Keratinocyte (primary cell): Measurements from ENCODE around the gene PPL. TPM values are rescaled to one million over a fixed set of nuclear protein-coding genes. Genes with fewer than 3 reads are reported as not detected.
A peak's percentile ranks its signal among the peaks of the same experiment; 100 is the strongest.

Experiments used
- DNase-seq: peaks from one replicate; pipeline ENCODE4 v3.0.0-alpha.2; 2011; ENCODE audit warnings: low read depth, missing footprints, low spot score
- FAIRE-seq: peaks from 2 replicates; lab custom pipeline; 2011; peaks lifted over from hg19 to GRCh38; lab: Jason Lieb, UNC
- H2AFZ ChIP-seq: 2 replicates; pipeline ENCODE4 v1.6.0; 2012; ENCODE audit warnings: low read length, control low read depth, inconsistent platforms; ENCODE audit not compliant: control insufficient read depth
- H3K27ac ChIP-seq: 2 replicates; pipeline ENCODE4 v1.5.1; 2011; ENCODE audit warnings: low read length; ENCODE audit not compliant: control insufficient read depth, insufficient read depth
- H3K27me3 ChIP-seq: 3 replicates; pipeline ENCODE4 v1.6.0; 2011; ENCODE audit warnings: low read length; ENCODE audit not compliant: control insufficient read depth, insufficient read depth; ENCODE audit errors: extremely low read depth
- H3K36me3 ChIP-seq, 2 experiments: 2 replicates in 1 of 2; 3 replicates in 1 of 2; pipeline ENCODE4 v1.5.1; 2011; ENCODE audit warnings: low read length in 2 of 2, mild to moderate bottlenecking in 1 of 2; ENCODE audit not compliant: control insufficient read depth in 2 of 2, insufficient read depth in 2 of 2; ENCODE audit errors: extremely low read depth in 1 of 2
- H3K4me1 ChIP-seq: 3 replicates; pipeline ENCODE4 v1.5.1; 2011; ENCODE audit warnings: low read length; ENCODE audit not compliant: control insufficient read depth, insufficient read depth; ENCODE audit errors: extremely low read depth
- H3K4me2 ChIP-seq: 3 replicates; pipeline ENCODE4 v1.6.0; 2011; ENCODE audit warnings: low read depth, low read length; ENCODE audit not compliant: control insufficient read depth, insufficient read depth; ENCODE audit errors: extremely low read depth
- H3K4me3 ChIP-seq, 3 experiments: fragments of 200-600 bp in 1 of 3; sonication (generic) in 1 of 3; 2 replicates in 2 of 3; 3 replicates in 1 of 3; pipeline ENCODE4 v1.5.1; 2011 to 2016; ENCODE audit warnings: low read length in 3 of 3, mild to moderate bottlenecking in 3 of 3, control low read depth in 2 of 3, inconsistent platforms in 1 of 3, low read depth in 1 of 3, mixed read lengths in 1 of 3, mixed run types in 1 of 3, moderate library complexity in 1 of 3; ENCODE audit not compliant: control insufficient read depth in 2 of 3, insufficient read depth in 2 of 3; ENCODE audit errors: extremely low read depth in 1 of 3
- H3K79me2 ChIP-seq: 2 replicates; pipeline ENCODE4 v1.6.0; 2012; ENCODE audit warnings: low read length; ENCODE audit not compliant: control insufficient read depth, insufficient read depth
- H3K9ac ChIP-seq: 3 replicates; pipeline ENCODE4 v1.6.0; 2011; ENCODE audit warnings: low read length; ENCODE audit not compliant: control insufficient read depth, insufficient read depth; ENCODE audit errors: extremely low read depth
- H3K9me1 ChIP-seq: 3 replicates; pipeline ENCODE4 v1.6.0; 2011; ENCODE audit warnings: low read length; ENCODE audit not compliant: control insufficient read depth, insufficient read depth; ENCODE audit errors: extremely low read depth
- H3K9me3 ChIP-seq: 2 replicates; pipeline ENCODE4 v1.5.1; 2012; ENCODE audit warnings: low read depth, low read length; ENCODE audit not compliant: control insufficient read depth
- H4K20me1 ChIP-seq: 3 replicates; pipeline ENCODE4 v1.6.0; 2011; ENCODE audit warnings: low read length; ENCODE audit not compliant: control insufficient read depth, insufficient read depth; ENCODE audit errors: extremely low read depth
- EZH2 ChIP-seq: IDR thresholded peaks from one replicate; pipeline ENCODE4 v1.6.1; 2012; ENCODE audit warnings: inconsistent platforms, mild to moderate bottlenecking, low read length, moderate library complexity
- dilution Hi-C: fragments of 300-500 bp; cut with MboI; formaldehyde crosslinking; loops from one replicate; pipeline ENCODE4 v1.7.0; 2020; ENCODE audit warnings: low sequenced_read_pairs; ENCODE audit not compliant: extremely low pct_ligation_motif_present
- polyA plus RNA-seq, 5 experiments: library from polyadenylated mRNA; depleted of rRNA in 3 of 5; stranded (reverse) in 3 of 5; stranded (forward) in 1 of 5; unstranded in 1 of 5; fragments of >200 nt; gene quantifications; 1 replicate in 1 of 5; 2 replicates in 3 of 5; 3 replicates in 1 of 5; pipeline versions ENCODE4 v1.2.1 to v1.2.3, GENCODE V29; 2011 to 2012; ENCODE audit warnings: missing spikeins in 2 of 5, low read depth in 1 of 5, low replicate concordance in 1 of 5
- TF ChIP-seq, protein P1 (sequence below), 3 experiments: IDR thresholded peaks in 1 of 3; conservative IDR thresholded peaks in 1 of 3; optimal IDR thresholded peaks in 1 of 3; 2 replicates in 2 of 3; 3 replicates in 1 of 3; pipeline versions ENCODE3 to v1.5.1; 2011; ENCODE audit warnings: low read length in 3 of 3, mild to moderate bottlenecking in 3 of 3, moderate library complexity in 2 of 3, control low read depth in 1 of 3, inconsistent platforms in 1 of 3; ENCODE audit not compliant: insufficient read depth in 2 of 3; ENCODE audit errors: extremely low read depth in 1 of 3

Gene PPL
- polyA plus RNA-seq, 1 donor (not counting 4 experiments of a cell fraction or from before 2014, with no cell fraction given), result 26.6 TPM

GRCh38 chr16:4860727-4861342 lies 76.1 kb downstream of the PPL start:
- peaks cover 28 to 62% of the 10 kb centered on the region in 2 experiments for H3K36me3 ChIP-seq
- H4K20me1 ChIP-seq, result no peaks in the 10 kb centered on the region
- no peak for FAIRE-seq
- H3K9ac ChIP-seq, result no peak overlapping the region
- no peaks in the 10 kb centered on the region for H3K9me1 ChIP-seq
- TF ChIP-seq EZH2, result no peak
- TF ChIP-seq, protein P1, sequence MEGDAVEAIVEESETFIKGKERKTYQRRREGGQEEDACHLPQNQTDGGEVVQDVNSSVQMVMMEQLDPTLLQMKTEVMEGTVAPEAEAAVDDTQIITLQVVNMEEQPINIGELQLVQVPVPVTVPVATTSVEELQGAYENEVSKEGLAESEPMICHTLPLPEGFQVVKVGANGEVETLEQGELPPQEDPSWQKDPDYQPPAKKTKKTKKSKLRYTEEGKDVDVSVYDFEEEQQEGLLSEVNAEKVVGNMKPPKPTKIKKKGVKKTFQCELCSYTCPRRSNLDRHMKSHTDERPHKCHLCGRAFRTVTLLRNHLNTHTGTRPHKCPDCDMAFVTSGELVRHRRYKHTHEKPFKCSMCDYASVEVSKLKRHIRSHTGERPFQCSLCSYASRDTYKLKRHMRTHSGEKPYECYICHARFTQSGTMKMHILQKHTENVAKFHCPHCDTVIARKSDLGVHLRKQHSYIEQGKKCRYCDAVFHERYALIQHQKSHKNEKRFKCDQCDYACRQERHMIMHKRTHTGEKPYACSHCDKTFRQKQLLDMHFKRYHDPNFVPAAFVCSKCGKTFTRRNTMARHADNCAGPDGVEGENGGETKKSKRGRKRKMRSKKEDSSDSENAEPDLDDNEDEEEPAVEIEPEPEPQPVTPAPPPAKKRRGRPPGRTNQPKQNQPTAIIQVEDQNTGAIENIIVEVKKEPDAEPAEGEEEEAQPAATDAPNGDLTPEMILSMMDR (optimal IDR thresholded peaks at IDR 0.05 in 1 of 3, IDR thresholded peaks at IDR 0.05 in 1 of 3, conservative IDR thresholded peaks at IDR 0.05 in 1 of 3; ENCODE audit: extremely low read depth in 1 of 3, insufficient read depth in 2 of 3, low read length in 3 of 3), result no peak
- dilution Hi-C loops, result no loop called here
- H2AFZ ChIP-seq, result no peak overlapping the region
- H3K27ac ChIP-seq, result no peak overlapping the region
- peaks cover 13% of the 10 kb centered on the region for H3K4me1 ChIP-seq
- DNase-seq, result no peak
- peaks cover 58% of the 10 kb centered on the region for H3K79me2 ChIP-seq
- no peak overlapping the region for H3K4me2 ChIP-seq
- H3K9me3 ChIP-seq, result no peaks in the 10 kb centered on the region
- no peak overlapping the region for H3K4me3 ChIP-seq
- no peaks in the 10 kb centered on the region for H3K27me3 ChIP-seq

DNA sequence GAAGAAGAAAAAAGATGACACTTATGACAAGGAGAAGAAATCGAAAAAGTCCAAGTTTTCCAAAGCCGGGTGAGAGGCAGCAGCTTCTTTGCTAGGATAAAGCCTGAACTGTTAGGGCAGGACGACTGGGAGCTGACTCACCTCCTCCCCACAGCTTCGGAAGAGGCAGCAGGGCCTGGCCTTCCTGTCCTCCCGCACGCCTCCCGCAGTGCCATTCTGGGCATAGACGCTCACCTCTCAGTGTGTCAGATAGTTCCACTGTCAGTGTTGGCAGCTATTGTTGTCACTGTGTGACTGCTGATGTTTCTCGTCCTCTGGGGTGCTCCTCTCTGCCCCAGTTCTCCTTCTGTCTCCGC lies 77.1 kb downstream of the PPL start:
- H3K9me1 ChIP-seq, result no peaks in the 10 kb centered on the region
- H2AFZ ChIP-seq, result no peak overlapping the region
- no peaks in the 10 kb centered on the region for H4K20me1 ChIP-seq
- no peak overlapping the region for H3K9ac ChIP-seq
- peaks cover 13% of the 10 kb centered on the region for H3K4me1 ChIP-seq
- H3K4me2 ChIP-seq, result peak overlapping the region; percentile 35
- no peaks in the 10 kb centered on the region for H3K27me3 ChIP-seq
- H3K79me2 ChIP-seq, result peaks cover 55% of the 10 kb centered on the region
- no peak overlapping the region for H3K4me3 ChIP-seq
- FAIRE-seq (no peak), DNase-seq (no peak)
- H3K9me3 ChIP-seq, result no peaks in the 10 kb centered on the region
- peak overlapping the region; percentile 19 for H3K27ac ChIP-seq
- dilution Hi-C loops, result no loop called here
- H3K36me3 ChIP-seq, result peaks cover 27 to 62% of the 10 kb centered on the region in 2 experiments
- no peak for TF ChIP-seq EZH2
- TF ChIP-seq, protein P1 (optimal IDR thresholded peaks at IDR 0.05 in 1 of 3, IDR thresholded peaks at IDR 0.05 in 1 of 3, conservative IDR thresholded peaks at IDR 0.05 in 1 of 3; ENCODE audit: extremely low read depth in 1 of 3, insufficient read depth in 2 of 3, low read length in 3 of 3), result no peak
